ENCODE results near the gene LAMA3.

GRCh38 chr18:23838801-23839366, 149.6 kb downstream of the LAMA3 start:
- no peak for TF ChIP-seq CTCF (conservative IDR thresholded peaks at IDR 0.05; ENCODE audit: low read length)
- no peak for TF ChIP-seq EZH2phosphoT487 (IDR thresholded peaks at IDR 0.05; ENCODE audit: borderline replicate concordance)

Data from Loucy (cell line).